Natural killer cell (primary cell): ENCODE results near the gene CSTB. TPM values are rescaled to one million over a fixed set of nuclear protein-coding genes. Genes with fewer than 3 reads are reported as not detected.

Experiments
- ATAC-seq, 3 donors: fragments of 150-1000 bp in 2 of 3; fragments of 200-7000 bp in 1 of 3; cut with Tn5 transposase; 1 replicate in 1 of 3; 2 replicates in 2 of 3; pipeline ENCODE4 v1.10.0; 2021; ENCODE audit warnings: mild to moderate bottlenecking in 2 of 3, moderate library complexity in 2 of 3
- DNase-seq, 2 donors: peaks; one replicate each; pipeline versions ENCODE4 v3.0.0 to v3.0.0-alpha.2; 2013 to 2021; ENCODE audit warnings: mixed read lengths in 1 of 2
- H3K27ac ChIP-seq: one replicate; pipeline ENCODE4 v1.5.1; 2013; ENCODE audit warnings: mild to moderate bottlenecking, low read length
- H3K27me3 ChIP-seq: one replicate; pipeline ENCODE4 v1.6.1; 2013; ENCODE audit warnings: low read length; ENCODE audit not compliant: control insufficient read depth, insufficient read depth
- H3K36me3 ChIP-seq: one replicate; pipeline ENCODE4 v1.6.1; 2013; ENCODE audit warnings: low read length; ENCODE audit not compliant: control insufficient read depth, insufficient read depth
- H3K4me1 ChIP-seq: one replicate; pipeline ENCODE4 v1.6.1; 2013; ENCODE audit warnings: low read length; ENCODE audit not compliant: control insufficient read depth, insufficient read depth
- H3K4me3 ChIP-seq: one replicate; pipeline ENCODE4 v1.5.1; 2013; ENCODE audit warnings: low read length
- H3K9me3 ChIP-seq: one replicate; pipeline ENCODE4 v1.6.1; 2013; ENCODE audit warnings: low read length; ENCODE audit not compliant: control insufficient read depth, insufficient read depth
- H3K27ac Mint-ChIP-seq, 2 donors: one replicate each; pipeline ENCODE4 v1.8.0; 2022; ENCODE audit warnings: mild to moderate bottlenecking in 2 of 2, mixed read lengths in 2 of 2, moderate library complexity in 1 of 2
- H3K27me3 Mint-ChIP-seq, 2 donors: one replicate each; pipeline ENCODE4 v1.8.0; 2022; ENCODE audit warnings: low read depth in 2 of 2, mixed read lengths in 2 of 2
- H3K36me3 Mint-ChIP-seq: one replicate; pipeline ENCODE4 v1.8.0; 2022; ENCODE audit warnings: mixed read lengths
- H3K4me1 Mint-ChIP-seq, 2 donors: one replicate each; pipeline ENCODE4 v1.8.0; 2022; ENCODE audit warnings: mixed read lengths in 2 of 2
- H3K4me3 Mint-ChIP-seq: one replicate; pipeline ENCODE4 v1.8.0; 2022; ENCODE audit warnings: mild to moderate bottlenecking, moderate library complexity, mixed read lengths
- H3K9me3 Mint-ChIP-seq, 2 donors: one replicate each; pipeline ENCODE4 v1.8.0; 2022; ENCODE audit warnings: mixed read lengths in 2 of 2
- CTCF ChIP-seq: fragments of 200-600 bp; IDR thresholded peaks from one replicate; pipeline ENCODE4 v1.8.0; 2022; ENCODE audit warnings: antibody characterized with exemption
- WGBS: methylation state at CpG from one replicate; pipeline ENCODE4 v1.1.7; 2013; ENCODE audit warnings: missing lambda C conversion rate; ENCODE audit not compliant: insufficient coverage; 5-methylcytosine and 5-hydroxymethylcytosine counted together
- intact Hi-C: fragments of 100-400 bp; cut with micrococcal nuclease; formaldehyde crosslinking; loops from one replicate; pipeline ENCODE4 v1.14.2; 2022
- total RNA-seq, 4 donors: library from RNA; stranded (reverse); fragments of 120-200 nt in 1 of 4; gene quantifications; one replicate each; pipeline versions ENCODE4 v1.2.3 to v1.2.4, GENCODE V29; 2013 to 2022

The CSTB gene
- total RNA-seq, 3 donors from 2014 or later (not counting 1 experiment from before 2014, with no cell fraction given): 18.5 to 23.1 (median 22.7) TPM

GRCh38 chr21:43778469-43779335 is 2.6 kb upstream of the CSTB start:
- Mint-ChIP-seq H3K36me3 (no peaks in the 10 kb centered on the region), H3K27ac (peak overlapping the region in 1 of 2 donors; percentile 52), H3K27me3 (no peaks in the 10 kb centered on the region), H3K9me3 (no peaks in the 10 kb centered on the region), H3K4me3 (peak overlapping the region; percentile 38), H3K4me1 (peaks cover 30 to 36% of the 10 kb centered on the region in 2 donors)
- peaks cover 23% of the 10 kb centered on the region for H3K4me1 ChIP-seq
- H3K9me3 ChIP-seq: no peaks in the 10 kb centered on the region
- WGBS: 63% methylated on average over 18 of the region's 20 CpGs
- no peaks in the 10 kb centered on the region for H3K27me3 ChIP-seq
- no peak overlapping the region for H3K4me3 ChIP-seq
- H3K36me3 ChIP-seq: peaks cover 2% of the 10 kb centered on the region
- no peak for ATAC-seq
- intact Hi-C loops: no loop called here
- DNase-seq: peak in 1 of 2 donors; percentile 27
- no peak for TF ChIP-seq CTCF
- no peak overlapping the region for H3K27ac ChIP-seq

GRCh38 chr21:43777953-43778352 is 1.8 kb upstream of the CSTB start:
- H3K27ac ChIP-seq: no peak overlapping the region
- Mint-ChIP-seq H3K9me3 (no peaks in the 10 kb centered on the region), H3K27ac (no peak overlapping the region), H3K27me3 (no peaks in the 10 kb centered on the region), H3K36me3 (no peaks in the 10 kb centered on the region), H3K4me1 (peaks cover 30 to 43% of the 10 kb centered on the region in 2 donors), H3K4me3 (peak overlapping the region; percentile 87)
- H3K27me3 ChIP-seq: no peaks in the 10 kb centered on the region
- H3K4me1 ChIP-seq: peaks cover 23% of the 10 kb centered on the region
- H3K9me3 ChIP-seq: no peaks in the 10 kb centered on the region
- ATAC-seq (no peak), DNase-seq (no peak)
- H3K4me3 ChIP-seq: no peak overlapping the region
- intact Hi-C loops: no loop called here
- WGBS: 98% methylated on average over 4 of the region's 5 CpGs
- H3K36me3 ChIP-seq: peaks cover 10% of the 10 kb centered on the region
- no peak for TF ChIP-seq CTCF

- Mint-ChIP-seq H3K27ac (peak overlapping the region; percentile 53 to 82), H3K4me3 (peak overlapping the region; percentile 89), H3K4me1 (peaks cover 30 to 43% of the 10 kb centered on the region in 2 donors), H3K27me3 (no peaks in the 10 kb centered on the region), H3K36me3 (no peaks in the 10 kb centered on the region), H3K9me3 (no peaks in the 10 kb centered on the region)
- WGBS: 91% methylated on average over 12 of the region's 12 CpGs
- peak overlapping the region; percentile 52 for H3K4me3 ChIP-seq
- TF ChIP-seq CTCF: no peak
- peaks cover 10% of the 10 kb centered on the region for H3K36me3 ChIP-seq
- no peaks in the 10 kb centered on the region for H3K9me3 ChIP-seq
- H3K27me3 ChIP-seq: no peaks in the 10 kb centered on the region
- no peak overlapping the region for H3K27ac ChIP-seq
- DNase-seq (no peak), ATAC-seq (no peak)
- intact Hi-C loops: no loop called here
- H3K4me1 ChIP-seq: peaks cover 23% of the 10 kb centered on the region
These were observed 918 bp downstream of the CSTB start for GRCh38 chr21:43775190-43775589.
